HEK293 (cell line): Measurements from ENCODE around the gene TBL1X.

Source experiments
- CTCF ChIA-PET: fragments of 350-600 bp; formaldehyde crosslinking; extraction: SDS; loops from one replicate; lab custom pipeline; 2021; ENCODE audit warnings: antibody characterized with exemption; lab: Yijun Ruan, JAX
- POLR2A ChIA-PET: fragments of 300-600 bp; formaldehyde crosslinking; extraction: SDS; loops from one replicate; lab custom pipeline; 2020; ENCODE audit warnings: antibody characterized with exemption, inconsistent platforms; lab: Yijun Ruan, JAX
- H3K27ac ChIP-seq: fragments of 200-500 bp; sonication (Bioruptor generic); 2 replicates; pipeline ENCODE4 v1.5.1; 2014; ENCODE audit warnings: low read depth, low read length, control low read depth, inconsistent platforms; ENCODE audit errors: extremely low read depth
- H3K36me3 ChIP-seq, 2 experiments: fragments of 200-500 bp in 1 of 2; sonication (Bioruptor generic) in 1 of 2; 1 replicate in 1 of 2; 2 replicates in 1 of 2; pipeline ENCODE4 v1.5.1; 2014 to 2017; ENCODE audit warnings: inconsistent platforms in 2 of 2, low read length in 2 of 2; ENCODE audit not compliant: control insufficient read depth in 2 of 2, insufficient read depth in 1 of 2
- H3K4me1 ChIP-seq: fragments of 200-500 bp; sonication (Bioruptor generic); 2 replicates; pipeline ENCODE4 v1.5.1; 2014; ENCODE audit warnings: mild to moderate bottlenecking, low read length, inconsistent platforms; ENCODE audit not compliant: control insufficient read depth, insufficient read depth
- H3K4me3 ChIP-seq: 2 replicates; pipeline ENCODE4 v1.5.1; 2011; ENCODE audit warnings: low read depth, mild to moderate bottlenecking, control low read depth, low read length, moderate library complexity
- H3K9me3 ChIP-seq: fragments of 200-500 bp; sonication (Bioruptor generic); 2 replicates; pipeline ENCODE4 v1.5.1; 2014; ENCODE audit warnings: low read depth, low read length, inconsistent platforms; ENCODE audit not compliant: control insufficient read depth, insufficient read depth
- AEBP2 ChIP-seq: fragments of 450-650 bp; formaldehyde crosslinking; IDR thresholded peaks from 2 replicates; pipeline ENCODE4 v1.5.1; 2016; ENCODE audit warnings: missing biosample characterization, missing genetic modification characterization, borderline replicate concordance
- BCL11A ChIP-seq: fragments of 450-650 bp; formaldehyde crosslinking; IDR thresholded peaks from 2 replicates; pipeline ENCODE4 v1.5.1; 2016; ENCODE audit warnings: low read depth, missing biosample characterization, missing genetic modification characterization
- GFI1B ChIP-seq: fragments of 450-650 bp; formaldehyde crosslinking; IDR thresholded peaks from 2 replicates; pipeline ENCODE4 v1.5.1; 2016; ENCODE audit warnings: missing biosample characterization, missing genetic modification characterization
- HOXC10 ChIP-seq: sonication (generic); formaldehyde crosslinking; IDR thresholded peaks from 2 replicates; pipeline ENCODE4 v1.8.1; 2023; ENCODE audit warnings: mild to moderate bottlenecking, missing genetic modification reagents
- KLF17 ChIP-seq: fragments of 450-650 bp; formaldehyde crosslinking; IDR thresholded peaks from 2 replicates; pipeline ENCODE4 v1.5.1; 2016; ENCODE audit warnings: missing biosample characterization, missing genetic modification characterization
- PRDM1 ChIP-seq: fragments of 450-650 bp; formaldehyde crosslinking; IDR thresholded peaks from 2 replicates; pipeline ENCODE4; 2016; ENCODE audit warnings: missing biosample characterization, missing genetic modification characterization
- SCRT2 ChIP-seq: fragments of 450-650 bp; formaldehyde crosslinking; IDR thresholded peaks from 2 replicates; pipeline ENCODE4 v1.5.1; 2016; ENCODE audit warnings: missing biosample characterization, missing genetic modification characterization
- TRIM28 ChIP-seq: IDR thresholded peaks from 2 replicates; pipeline ENCODE4 v1.6.1; 2011; ENCODE audit warnings: low read length, control low read depth, borderline replicate concordance
- ZBTB8A ChIP-seq: fragments of 450-650 bp; formaldehyde crosslinking; IDR thresholded peaks from 2 replicates; pipeline ENCODE4 v1.5.1; 2016; ENCODE audit warnings: missing biosample characterization, missing genetic modification characterization
- ZIC2 ChIP-seq: fragments of 450-650 bp; formaldehyde crosslinking; IDR thresholded peaks from 2 replicates; pipeline ENCODE4 v1.5.1; 2016; ENCODE audit warnings: missing biosample characterization, missing genetic modification characterization
- ZNF114 ChIP-seq: fragments of 450-650 bp; formaldehyde crosslinking; IDR thresholded peaks from 2 replicates; pipeline ENCODE4 v1.5.0; 2017; ENCODE audit warnings: missing biosample characterization, missing genetic modification characterization
- ZNF175 ChIP-seq: fragments of 450-650 bp; formaldehyde crosslinking; IDR thresholded peaks from 2 replicates; pipeline ENCODE4 v1.5.1; 2016; ENCODE audit warnings: missing biosample characterization, missing genetic modification characterization
- ZNF184 ChIP-seq: fragments of 450-650 bp; IDR thresholded peaks from 2 replicates; pipeline ENCODE4 v1.5.1; 2018; ENCODE audit warnings: missing biosample characterization, mild to moderate bottlenecking, missing genetic modification characterization
- ZNF248 ChIP-seq: fragments of 450-650 bp; formaldehyde crosslinking; IDR thresholded peaks from 2 replicates; pipeline ENCODE4 v1.5.1; 2017; ENCODE audit warnings: missing biosample characterization, missing genetic modification characterization
- ZNF274 ChIP-seq, 2 experiments: fragments of 200-500 bp in 1 of 2; fragments of 450-650 bp in 1 of 2; sonication (Bioruptor generic) in 1 of 2; formaldehyde crosslinking in 1 of 2; IDR thresholded peaks; 2 replicates each; pipeline versions ENCODE4 v1.5.1 to v1.6.1; 2014 to 2016; ENCODE audit warnings: borderline replicate concordance in 1 of 2, inconsistent platforms in 1 of 2, low read length in 1 of 2, missing biosample characterization in 1 of 2, missing genetic modification characterization in 1 of 2
- ZNF529 ChIP-seq: fragments of 450-650 bp; formaldehyde crosslinking; IDR thresholded peaks from 2 replicates; pipeline ENCODE4 v1.5.1; 2017; ENCODE audit warnings: missing genetic modification characterization, missing biosample characterization; ENCODE audit not compliant: insufficient replicate concordance
- ZNF555 ChIP-seq: fragments of 450-650 bp; formaldehyde crosslinking; conservative IDR thresholded peaks from 2 replicates; pipeline ENCODE4 v1.5.1; 2017; ENCODE audit warnings: missing biosample characterization, mild to moderate bottlenecking, missing genetic modification characterization, inconsistent platforms
- ZNF558 ChIP-seq: fragments of 450-650 bp; formaldehyde crosslinking; IDR thresholded peaks from 2 replicates; pipeline ENCODE4 v1.5.1; 2016; ENCODE audit warnings: missing biosample characterization, missing genetic modification characterization
- ZNF571 ChIP-seq: fragments of 450-650 bp; formaldehyde crosslinking; IDR thresholded peaks from 2 replicates; pipeline ENCODE4 v1.5.0; 2017; ENCODE audit warnings: missing biosample characterization, missing genetic modification characterization
- ZNF600 ChIP-seq: fragments of 450-650 bp; formaldehyde crosslinking; IDR thresholded peaks from 2 replicates; pipeline ENCODE4 v1.5.1; 2016; ENCODE audit warnings: missing biosample characterization, missing genetic modification characterization
- ZNF624 ChIP-seq: fragments of 450-650 bp; formaldehyde crosslinking; IDR thresholded peaks from 2 replicates; pipeline ENCODE4 v1.5.1; 2017; ENCODE audit warnings: missing biosample characterization, missing genetic modification characterization
- ZNF701 ChIP-seq: fragments of 450-650 bp; formaldehyde crosslinking; IDR thresholded peaks from 2 replicates; pipeline ENCODE4 v1.5.1; 2016; ENCODE audit warnings: missing biosample characterization, missing genetic modification characterization
- ZNF768 ChIP-seq: fragments of 450-650 bp; formaldehyde crosslinking; IDR thresholded peaks from 2 replicates; pipeline ENCODE4 v1.5.1; 2018; ENCODE audit warnings: missing biosample characterization, mild to moderate bottlenecking, missing genetic modification characterization
- ZNF830 ChIP-seq: fragments of 450-650 bp; IDR thresholded peaks from 2 replicates; pipeline ENCODE4 v1.5.0; 2018; ENCODE audit warnings: missing biosample characterization, missing genetic modification characterization, low read depth, mild to moderate bottlenecking, moderate library complexity
- ZSCAN23 ChIP-seq: fragments of 450-650 bp; formaldehyde crosslinking; IDR thresholded peaks from 2 replicates; pipeline ENCODE4 v1.5.1; 2016; ENCODE audit warnings: missing biosample characterization, missing genetic modification characterization
- TF ChIP-seq, protein P1 (sequence below): fragments of 450-650 bp; formaldehyde crosslinking; IDR thresholded peaks from 2 replicates; pipeline ENCODE4 v1.5.1; 2016; ENCODE audit warnings: missing biosample characterization, missing genetic modification characterization
- TF ChIP-seq, protein P2 (sequence below): fragments of 450-650 bp; formaldehyde crosslinking; IDR thresholded peaks from 2 replicates; pipeline ENCODE4 v1.5.1; 2017; ENCODE audit warnings: missing biosample characterization, missing genetic modification characterization
- TF ChIP-seq, protein P3 (sequence below): fragments of 450-650 bp; IDR thresholded peaks from 2 replicates; pipeline ENCODE4 v1.5.1; 2018; ENCODE audit warnings: missing biosample characterization, mild to moderate bottlenecking, missing genetic modification characterization

Gene TBL1X

GRCh38 chrX:9528498-9528897 is 63.6 kb downstream of the TBL1X start (continued):
- TF ChIP-seq ZNF555 (tag by site-specific recombination) (no peak), ZIC2 (tag by site-specific recombination) (no peak), ZNF248 (tag by site-specific recombination) (no peak), HOXC10 (CRISPR knock-in tag) (no peak), ZNF175 (tag by site-specific recombination) (no peak), ZSCAN23 (tag by site-specific recombination) (no peak), KLF17 (tag by site-specific recombination) (no peak), ZNF274 (IDR thresholded peaks at IDR 0.05; ENCODE audit: low read length) (no peak), ZNF274 (tag by site-specific recombination; IDR thresholded peaks at IDR 0.05; ENCODE audit: borderline replicate concordance) (no peak)
- TF ChIP-seq, protein P1, sequence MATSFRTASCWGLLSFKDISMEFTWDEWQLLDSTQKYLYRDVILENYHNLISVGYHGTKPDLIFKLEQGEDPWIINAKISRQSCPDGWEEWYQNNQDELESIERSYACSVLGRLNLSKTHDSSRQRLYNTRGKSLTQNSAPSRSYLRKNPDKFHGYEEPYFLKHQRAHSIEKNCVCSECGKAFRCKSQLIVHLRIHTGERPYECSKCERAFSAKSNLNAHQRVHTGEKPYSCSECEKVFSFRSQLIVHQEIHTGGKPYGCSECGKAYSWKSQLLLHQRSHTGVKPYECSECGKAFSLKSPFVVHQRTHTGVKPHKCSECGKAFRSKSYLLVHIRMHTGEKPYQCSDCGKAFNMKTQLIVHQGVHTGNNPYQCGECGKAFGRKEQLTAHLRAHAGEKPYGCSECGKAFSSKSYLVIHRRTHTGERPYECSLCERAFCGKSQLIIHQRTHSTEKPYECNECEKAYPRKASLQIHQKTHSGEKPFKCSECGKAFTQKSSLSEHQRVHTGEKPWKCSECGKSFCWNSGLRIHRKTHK: no peak

DNA sequence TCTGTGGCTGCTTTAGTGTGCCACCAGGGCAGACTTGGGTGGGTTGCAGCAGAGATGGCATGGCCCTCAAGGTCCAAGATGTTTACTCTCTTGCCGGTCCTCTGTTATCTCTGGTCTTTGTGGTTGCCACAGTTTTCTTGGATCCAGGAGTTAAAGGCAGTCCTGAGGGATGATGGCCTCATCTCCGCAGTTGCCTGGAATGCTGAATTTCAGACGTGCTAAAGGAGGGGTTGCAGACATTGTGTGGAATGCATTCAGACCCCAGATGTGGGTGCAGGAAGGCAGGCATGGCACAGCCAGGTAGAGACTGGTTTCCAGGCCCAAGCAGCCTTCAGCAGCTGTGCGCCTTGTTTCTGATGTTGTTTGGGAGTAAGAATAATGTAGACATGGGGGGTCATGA is 64.4 kb downstream of the TBL1X start:
- H3K36me3 ChIP-seq: no peaks in the 10 kb centered on the region
- H3K4me3 ChIP-seq: no peak overlapping the region
- POLR2A ChIA-PET: no interaction called here
- TF ChIP-seq ZNF558 (tag by site-specific recombination) (no peak), BCL11A (tag by site-specific recombination) (no peak), ZNF529 (tag by site-specific recombination) (no peak), ZNF830 (tag by site-specific recombination) (no peak), ZNF768 (tag by site-specific recombination) (no peak), GFI1B (tag by site-specific recombination) (no peak)
- H3K9me3 ChIP-seq: no peaks in the 10 kb centered on the region
- CTCF ChIA-PET: no interaction called here
- H3K4me1 ChIP-seq: no peaks in the 10 kb centered on the region
- H3K27ac ChIP-seq: no peak overlapping the region

- POLR2A ChIA-PET: no interaction called here
- Histone ChIP-seq H3K4me3 (no peak overlapping the region), H3K4me1 (no peaks in the 10 kb centered on the region), H3K27ac (no peak overlapping the region), H3K36me3 (no peaks in the 10 kb centered on the region), H3K9me3 (no peaks in the 10 kb centered on the region)
- CTCF ChIA-PET: no interaction called here
- TF ChIP-seq, protein P2, sequence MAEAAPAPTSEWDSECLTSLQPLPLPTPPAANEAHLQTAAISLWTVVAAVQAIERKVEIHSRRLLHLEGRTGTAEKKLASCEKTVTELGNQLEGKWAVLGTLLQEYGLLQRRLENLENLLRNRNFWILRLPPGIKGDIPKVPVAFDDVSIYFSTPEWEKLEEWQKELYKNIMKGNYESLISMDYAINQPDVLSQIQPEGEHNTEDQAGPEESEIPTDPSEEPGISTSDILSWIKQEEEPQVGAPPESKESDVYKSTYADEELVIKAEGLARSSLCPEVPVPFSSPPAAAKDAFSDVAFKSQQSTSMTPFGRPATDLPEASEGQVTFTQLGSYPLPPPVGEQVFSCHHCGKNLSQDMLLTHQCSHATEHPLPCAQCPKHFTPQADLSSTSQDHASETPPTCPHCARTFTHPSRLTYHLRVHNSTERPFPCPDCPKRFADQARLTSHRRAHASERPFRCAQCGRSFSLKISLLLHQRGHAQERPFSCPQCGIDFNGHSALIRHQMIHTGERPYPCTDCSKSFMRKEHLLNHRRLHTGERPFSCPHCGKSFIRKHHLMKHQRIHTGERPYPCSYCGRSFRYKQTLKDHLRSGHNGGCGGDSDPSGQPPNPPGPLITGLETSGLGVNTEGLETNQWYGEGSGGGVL (tag by site-specific recombination): 0 out of 2 replicates have a peak, but pooled peaks have one; percentile 24
- TF ChIP-seq ZNF114 (tag by site-specific recombination): no peak
- TF ChIP-seq ZNF701: no peak
- TF ChIP-seq AEBP2 (tag by site-specific recombination): no peak
- peak; percentile 34; the same call in 1 of the 2 replicates for TF ChIP-seq TRIM28
- no peak for TF ChIP-seq ZNF184 (tag by site-specific recombination)
- TF ChIP-seq ZNF571 (tag by site-specific recombination): no peak
- 0 out of 2 replicates have a peak, but pooled peaks have one; percentile 12 for TF ChIP-seq ZNF600 (tag by site-specific recombination)
- TF ChIP-seq, protein P3, sequence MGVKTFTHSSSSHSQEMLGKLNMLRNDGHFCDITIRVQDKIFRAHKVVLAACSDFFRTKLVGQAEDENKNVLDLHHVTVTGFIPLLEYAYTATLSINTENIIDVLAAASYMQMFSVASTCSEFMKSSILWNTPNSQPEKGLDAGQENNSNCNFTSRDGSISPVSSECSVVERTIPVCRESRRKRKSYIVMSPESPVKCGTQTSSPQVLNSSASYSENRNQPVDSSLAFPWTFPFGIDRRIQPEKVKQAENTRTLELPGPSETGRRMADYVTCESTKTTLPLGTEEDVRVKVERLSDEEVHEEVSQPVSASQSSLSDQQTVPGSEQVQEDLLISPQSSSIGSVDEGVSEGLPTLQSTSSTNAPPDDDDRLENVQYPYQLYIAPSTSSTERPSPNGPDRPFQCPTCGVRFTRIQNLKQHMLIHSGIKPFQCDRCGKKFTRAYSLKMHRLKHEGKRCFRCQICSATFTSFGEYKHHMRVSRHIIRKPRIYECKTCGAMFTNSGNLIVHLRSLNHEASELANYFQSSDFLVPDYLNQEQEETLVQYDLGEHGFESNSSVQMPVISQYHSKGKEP (tag by site-specific recombination): peak; percentile 34; the same call in 1 of the 2 replicates
- no peak for TF ChIP-seq ZNF624 (tag by site-specific recombination)
- no peak for TF ChIP-seq ZNF529 (tag by site-specific recombination)
- peak; percentile 26; the same call in 1 of the 2 replicates for TF ChIP-seq PRDM1 (tag by site-specific recombination)
- TF ChIP-seq ZBTB8A (tag by site-specific recombination): no peak
- no peak for TF ChIP-seq SCRT2
Measured at GRCh38 chrX:9530848-9531274, 66.0 kb downstream of the TBL1X start.
